Measurements from ENCODE around the gene ZMYND8. TPM values are rescaled to one million over a fixed set of nuclear protein-coding genes. Genes with fewer than 3 reads are reported as not detected.
A peak's percentile ranks its signal among the peaks of the same experiment; 100 is the strongest.
"Not testable (repeated sequence)": the region's sequence is repeated elsewhere in the genome, so short reads cannot be mapped to it uniquely, and the experiment has no call there.

ZMYND8 gene
- total RNA-seq, 3 donors from 2014 or later, result 62.1 to 64.9 (median 62.1) TPM

GRCh38 chr20:47181056-47181862 is 175.2 kb downstream of the ZMYND8 start:
- TF ChIP-seq CTCF (IDR thresholded peaks at IDR 0.05), result no peak
- Histone ChIP-seq H3K9me3 (no peaks in the 10 kb centered on the region), H3K36me3 (ENCODE audit: low read depth) (no peaks in the 10 kb centered on the region), H3K4me1 (ENCODE audit: low read depth) (no peaks in the 10 kb centered on the region), H3K4me3 (no peak overlapping the region)
- intact Hi-C loops (cut with DNase I, micrococcal nuclease), result no loop called here
- ATAC-seq (peak; percentile 88), DNase-seq (peak in 1 of 3 donors; percentile 32)

DNA sequence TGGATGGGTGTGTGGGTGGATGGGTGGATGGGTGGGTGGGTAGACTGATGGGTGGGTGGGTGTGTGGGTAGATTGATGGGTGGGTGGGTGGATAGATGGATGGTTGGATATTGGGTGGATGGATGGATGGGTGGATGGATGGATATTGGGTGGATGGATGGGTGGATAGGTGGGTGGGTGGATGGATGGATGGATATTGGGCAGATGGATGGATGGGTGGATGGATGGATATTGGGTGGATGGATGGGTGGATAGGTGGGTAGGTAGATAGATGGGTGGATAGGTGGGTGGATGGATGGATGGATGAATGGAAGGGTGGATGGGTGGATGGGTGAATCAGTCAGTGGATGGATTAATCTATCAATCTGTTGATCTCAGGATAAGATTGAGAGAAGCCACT is 177.2 kb downstream of the ZMYND8 start:
- DNase-seq (no peak), ATAC-seq (no peak)
- no peaks in the 10 kb centered on the region for H3K4me1 ChIP-seq (ENCODE audit: low read depth)
- no peaks in the 10 kb centered on the region for H3K9me3 ChIP-seq
- intact Hi-C loops (cut with DNase I, micrococcal nuclease), result no loop called here
- H3K4me3 ChIP-seq, result no peak overlapping the region
- no peak for TF ChIP-seq CTCF (IDR thresholded peaks at IDR 0.05)
- H3K36me3 ChIP-seq (ENCODE audit: low read depth), result no peaks in the 10 kb centered on the region

DNA sequence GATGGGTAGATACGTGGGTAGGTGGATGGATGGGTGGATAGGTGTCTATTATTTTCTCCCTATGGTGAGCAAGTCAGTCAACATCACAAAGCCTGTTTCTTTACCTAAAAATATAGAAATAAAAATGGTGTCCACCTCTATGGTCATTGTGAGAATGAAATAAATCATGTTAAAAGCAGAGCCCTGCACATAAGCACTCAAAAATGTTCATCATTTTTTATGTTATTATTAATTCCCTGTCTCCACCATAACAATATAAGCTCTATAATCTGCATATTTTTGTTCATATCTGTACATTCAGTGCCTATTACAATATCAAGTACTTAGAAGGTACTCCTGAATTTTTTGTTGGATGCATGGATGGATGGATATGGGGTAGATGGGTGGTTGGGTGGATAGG is 177.6 kb downstream of the ZMYND8 start:
- intact Hi-C loops (cut with DNase I, micrococcal nuclease), result no loop called here
- H3K4me1 ChIP-seq (ENCODE audit: low read depth), result no peaks in the 10 kb centered on the region
- no peaks in the 10 kb centered on the region for H3K36me3 ChIP-seq (ENCODE audit: low read depth)
- no peak for DNase-seq
- no peak for ATAC-seq
- no peaks in the 10 kb centered on the region for H3K9me3 ChIP-seq
- H3K4me3 ChIP-seq, result no peak overlapping the region
- no peak for TF ChIP-seq CTCF (IDR thresholded peaks at IDR 0.05)

DNA sequence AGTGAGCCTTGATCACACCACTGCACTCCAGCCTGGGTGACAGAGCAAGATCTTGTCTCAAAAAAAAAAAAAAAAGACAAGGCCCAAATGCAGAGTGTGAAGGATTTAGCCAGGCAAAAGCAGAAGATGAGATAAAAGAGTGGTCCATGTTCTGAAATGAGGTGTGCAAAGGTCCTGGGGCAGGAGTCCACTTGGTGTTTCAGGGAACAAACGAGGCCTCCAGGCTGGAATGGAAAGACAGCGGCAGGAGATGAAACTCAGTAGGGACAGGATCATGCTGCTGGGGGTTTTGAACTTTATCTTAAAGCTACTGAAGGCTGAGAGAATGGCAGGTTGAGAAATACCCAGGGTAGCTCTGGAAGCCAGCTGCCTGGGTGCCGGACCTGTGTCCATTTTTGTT is 178.2 kb downstream of the ZMYND8 start:
- Histone ChIP-seq H3K36me3 (ENCODE audit: low read depth) (no peaks in the 10 kb centered on the region), H3K4me1 (ENCODE audit: low read depth) (no peaks in the 10 kb centered on the region), H3K4me3 (no peak overlapping the region), H3K9me3 (no peaks in the 10 kb centered on the region)
- no peak for ATAC-seq
- no peak for DNase-seq
- no peak for TF ChIP-seq CTCF (IDR thresholded peaks at IDR 0.05)
- intact Hi-C loops (cut with DNase I, micrococcal nuclease), result no loop called here

- H3K9me3 ChIP-seq; intact Hi-C loops (cut with DNase I, micrococcal nuclease); DNase-seq; H3K4me3 ChIP-seq; ATAC-seq; H3K36me3 ChIP-seq (ENCODE audit: low read depth); H3K4me1 ChIP-seq (ENCODE audit: low read depth): not testable (repeated sequence)
These were observed 180.3 kb downstream of the ZMYND8 start for GRCh38 chr20:47176217-47176616.

- H3K36me3 ChIP-seq (ENCODE audit: low read depth), result no peaks in the 10 kb centered on the region
- DNase-seq, result no peak
- no peaks in the 10 kb centered on the region for H3K4me1 ChIP-seq (ENCODE audit: low read depth)
- no peak for TF ChIP-seq CTCF (IDR thresholded peaks at IDR 0.05)
- no peaks in the 10 kb centered on the region for H3K9me3 ChIP-seq
- no peak for ATAC-seq
- no peak overlapping the region for H3K4me3 ChIP-seq
- intact Hi-C loops (cut with DNase I, micrococcal nuclease), result no loop called here
These were observed 181.0 kb downstream of the ZMYND8 start for GRCh38 chr20:47175493-47175892.
